Endothelial cell (in vitro differentiated cells): ENCODE results near the gene ICA1. TPM values are rescaled to one million over a fixed set of nuclear protein-coding genes. Genes with fewer than 3 reads are reported as not detected.
A peak's percentile ranks its signal among the peaks of the same experiment; 100 is the strongest.

Experiments used
- DNase-seq: peaks from one replicate; pipeline ENCODE4 v3.0.0; 2021; ENCODE audit warnings: low spot score
- H3K27ac Mint-ChIP-seq: one replicate; pipeline ENCODE4 v1.8.0; 2021; ENCODE audit warnings: mixed read lengths, inconsistent platforms; ENCODE audit not compliant: unreplicated experiment
- H3K27me3 Mint-ChIP-seq: one replicate; pipeline ENCODE4 v1.8.0; 2021; ENCODE audit warnings: mild to moderate bottlenecking, moderate library complexity, mixed read lengths, inconsistent platforms; ENCODE audit not compliant: unreplicated experiment
- H3K36me3 Mint-ChIP-seq: one replicate; pipeline ENCODE4 v1.8.0; 2021; ENCODE audit warnings: mild to moderate bottlenecking, low read depth, mixed read lengths, inconsistent platforms; ENCODE audit not compliant: unreplicated experiment
- H3K4me1 Mint-ChIP-seq: one replicate; pipeline ENCODE4 v1.8.0; 2021; ENCODE audit warnings: mild to moderate bottlenecking, mixed read lengths, inconsistent platforms; ENCODE audit not compliant: unreplicated experiment
- H3K4me3 Mint-ChIP-seq: one replicate; pipeline ENCODE4 v1.8.0; 2021; ENCODE audit warnings: mild to moderate bottlenecking, mixed read lengths, inconsistent platforms; ENCODE audit not compliant: unreplicated experiment
- H3K9me3 Mint-ChIP-seq: one replicate; pipeline ENCODE4 v1.8.0; 2021; ENCODE audit warnings: mixed read lengths, inconsistent platforms; ENCODE audit not compliant: unreplicated experiment
- CTCF ChIP-seq: fragments of 200-600 bp; sonication (generic); IDR thresholded peaks from one replicate; pipeline ENCODE4 v1.5.0; 2021; ENCODE audit warnings: antibody characterized with exemption; ENCODE audit not compliant: unreplicated experiment
- long read RNA-seq: library from polyadenylated mRNA; unstranded; transcript quantifications from one replicate; pipeline ENCODE4 v2.0.0, GENCODE V29; 2020; ENCODE audit not compliant: unreplicated experiment
- total RNA-seq: library from RNA; stranded (reverse); fragmentation: NEBNext Ultra II Directional; extraction: Animal tissue kit (Norgen Biotek cat#: 25700); gene quantifications from one replicate; pipeline ENCODE4 v1.2.1, GENCODE V29; 2021; ENCODE audit not compliant: unreplicated experiment

ICA1 gene
- total RNA-seq = 91.4 TPM
- long read RNA-seq, transcript ICA1-206 (14 exons, 2,458 nt) = major isoform, 25 of 87 reads
- long read RNA-seq, partial matches to known transcripts = 21 of 87 reads
- long read RNA-seq, other reads (novel, unspliced or antisense) = 32 of 87 reads

- TF ChIP-seq CTCF = no peak
- H3K4me1 Mint-ChIP-seq = peaks cover 36% of the 10 kb centered on the region
- H3K27ac Mint-ChIP-seq = peak within 1 kb of the TSS; percentile 99
- H3K27me3 Mint-ChIP-seq = peaks cover 11% of the 10 kb centered on the region
- peak within 1 kb of the TSS; percentile 96 for H3K4me3 Mint-ChIP-seq
- peaks cover 16% of the 10 kb centered on the region for H3K36me3 Mint-ChIP-seq
- H3K9me3 Mint-ChIP-seq = no peaks in the 10 kb centered on the region
- DNase-seq = peak; percentile 85
Observed at GRCh38 chr7:8261711-8262695, at the start of gene ICA1. Gene ICA1 (minus strand): TSS chr7:8262167. CDS start chr7:8235926, 26,241 bp downstream.

GRCh38 chr7:8310876-8311275, 48.9 kb upstream of the ICA1 start:
- Mint-ChIP-seq H3K27me3 (no peaks in the 10 kb centered on the region), H3K27ac (no peak overlapping the region), H3K4me1 (no peaks in the 10 kb centered on the region), H3K9me3 (no peaks in the 10 kb centered on the region), H3K36me3 (no peaks in the 10 kb centered on the region), H3K4me3 (no peak overlapping the region)
- no peak for DNase-seq
- no peak for TF ChIP-seq CTCF

- no peaks in the 10 kb centered on the region for H3K4me1 Mint-ChIP-seq
- no peak overlapping the region for H3K27ac Mint-ChIP-seq
- no peak for TF ChIP-seq CTCF
- no peak overlapping the region for H3K4me3 Mint-ChIP-seq
- H3K9me3 Mint-ChIP-seq = no peaks in the 10 kb centered on the region
- DNase-seq = no peak
- no peaks in the 10 kb centered on the region for H3K27me3 Mint-ChIP-seq
- no peaks in the 10 kb centered on the region for H3K36me3 Mint-ChIP-seq
Observed at GRCh38 chr7:8305625-8306388, 43.8 kb upstream of the ICA1 start.

GRCh38 chr7:8305104-8305503, 43.1 kb upstream of the ICA1 start:
- TF ChIP-seq CTCF = no peak
- Mint-ChIP-seq H3K36me3 (no peaks in the 10 kb centered on the region), H3K27ac (no peak overlapping the region), H3K4me1 (no peaks in the 10 kb centered on the region), H3K4me3 (no peak overlapping the region), H3K27me3 (no peaks in the 10 kb centered on the region), H3K9me3 (no peaks in the 10 kb centered on the region)
- no peak for DNase-seq
